Left lung (tissue), 10 donors: Measurements from ENCODE around the gene CAPZB. TPM values are rescaled to one million over a fixed set of nuclear protein-coding genes. Genes with fewer than 3 reads are reported as not detected.

Experiments
- ATAC-seq: fragments of 200-7000 bp; cut with Tn5 transposase; one replicate; pipeline ENCODE4 v1.9.1; 2020; ENCODE audit warnings: moderate library complexity
- DNase-seq, 4 donors: peaks; one replicate each; pipeline ENCODE4 v3.0.0-alpha.2; 2013 to 2020
- H3K27ac ChIP-seq, 2 donors: fragments of 200-600 bp; sonication (generic) in 1 of 2; one replicate each; pipeline versions ENCODE4 v1.5.0 to v1.8.0; 2020 to 2021
- H3K27me3 ChIP-seq, 2 donors: fragments of 200-600 bp; sonication (generic) in 1 of 2; one replicate each; pipeline versions ENCODE4 v1.5.0 to v1.8.0; 2020 to 2021
- H3K36me3 ChIP-seq, 2 donors: fragments of 200-600 bp; sonication (generic) in 1 of 2; one replicate each; pipeline versions ENCODE4 v1.5.0 to v1.8.0; 2020 to 2021
- H3K4me1 ChIP-seq, 2 donors: fragments of 200-600 bp; one replicate each; pipeline ENCODE4 v1.8.0; 2021
- H3K4me3 ChIP-seq, 2 donors: fragments of 200-600 bp; sonication (generic) in 1 of 2; one replicate each; pipeline versions ENCODE4 v1.5.0 to v1.8.0; 2020 to 2021; ENCODE audit warnings: mild to moderate bottlenecking in 1 of 2
- H3K9me3 ChIP-seq, 2 donors: fragments of 200-600 bp; sonication (generic) in 1 of 2; one replicate each; pipeline versions ENCODE4 v1.5.0 to v1.8.0; 2020 to 2021
- intact Hi-C, 2 donors: fragments of 100-400 bp; cut with DNase I; formaldehyde crosslinking; loops; one replicate each; pipeline versions ENCODE4 v1.11.2 to v1.14.2; 2022
- polyA plus RNA-seq, 6 donors: library from polyadenylated mRNA; unstranded; fragments of 120-200 nt; gene quantifications; one replicate each; pipeline ENCODE4 v1.2.1, GENCODE V29; 2013; ENCODE audit not compliant: insufficient read length in 6 of 6
- total RNA-seq, 2 donors: library from RNA; stranded (reverse); fragmentation: NEBNext Ultra II Directional; extraction: Animal tissue kit (Norgen Biotek cat#: 25700); gene quantifications; one replicate each; pipeline ENCODE4 v1.2.1, GENCODE V29; 2021
- TF ChIP-seq, protein P1 (sequence below), 2 donors: fragments of 200-600 bp; sonication (generic) in 1 of 2; IDR thresholded peaks; one replicate each; pipeline versions ENCODE4 v1.5.0 to v1.8.0; 2021; ENCODE audit warnings: antibody characterized with exemption in 2 of 2
- donor health status: DM: no; HTN: yes; CAD: no.
- donor health status: DM: no; HTN: no; CAD: no.

Gene CAPZB
- total and polyA plus RNA-seq, 8 donors: 223 to 327 (median 256) TPM

DNA sequence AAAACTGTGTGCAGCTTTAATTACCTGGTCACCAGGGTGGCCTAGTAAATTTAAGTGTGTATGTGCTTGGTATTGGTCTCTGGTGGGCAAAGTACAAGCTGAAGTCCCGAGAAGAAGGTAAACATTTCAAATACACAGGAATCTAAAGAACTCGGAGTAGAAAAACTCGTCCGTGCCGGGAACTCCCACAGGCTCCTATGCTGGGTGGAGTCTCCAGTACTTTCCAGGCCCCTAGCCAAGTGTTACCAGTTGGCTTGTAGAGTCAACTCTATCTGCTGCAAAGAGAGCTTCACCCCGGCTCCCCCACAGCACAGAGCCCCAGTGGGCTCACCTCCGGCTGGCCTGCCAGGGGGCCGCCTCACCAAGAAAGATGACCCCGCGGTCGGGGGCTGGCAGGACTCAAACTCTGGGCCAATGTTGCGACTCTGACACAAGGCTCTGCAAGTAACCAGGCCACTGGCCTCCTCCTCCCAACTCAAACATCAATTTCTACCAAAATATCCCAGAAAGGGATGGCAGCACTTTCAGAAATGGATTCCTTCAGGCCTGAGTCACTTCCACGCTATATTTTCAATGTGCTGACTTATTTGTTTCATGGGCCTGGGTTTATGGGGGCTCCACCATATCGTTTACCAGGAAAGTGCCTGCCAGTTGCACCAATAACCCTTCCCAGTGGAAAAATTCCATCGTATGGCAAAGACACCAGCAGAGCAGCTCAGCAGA, 99.3 kb downstream of the CAPZB start:
- peak; percentile 87 for ATAC-seq
- Histone ChIP-seq H3K27ac (peak overlapping the region; percentile 37 to 74), H3K36me3 (peaks cover 0 to 48% of the 10 kb centered on the region in 2 donors), H3K27me3 (no peaks in the 10 kb centered on the region), H3K9me3 (no peaks in the 10 kb centered on the region), H3K4me3 (no peak overlapping the region), H3K4me1 (peaks cover 25 to 41% of the 10 kb centered on the region in 2 donors)
- intact Hi-C loops: loop anchor here in 1 of 2 donors (10.0 kb wide), 1 partner anchor 199 kb away; no protein-coding TSS in a partner anchor
- peak in 2 of 4 donors; percentile 68 to 72 for DNase-seq
- TF ChIP-seq, protein P1, sequence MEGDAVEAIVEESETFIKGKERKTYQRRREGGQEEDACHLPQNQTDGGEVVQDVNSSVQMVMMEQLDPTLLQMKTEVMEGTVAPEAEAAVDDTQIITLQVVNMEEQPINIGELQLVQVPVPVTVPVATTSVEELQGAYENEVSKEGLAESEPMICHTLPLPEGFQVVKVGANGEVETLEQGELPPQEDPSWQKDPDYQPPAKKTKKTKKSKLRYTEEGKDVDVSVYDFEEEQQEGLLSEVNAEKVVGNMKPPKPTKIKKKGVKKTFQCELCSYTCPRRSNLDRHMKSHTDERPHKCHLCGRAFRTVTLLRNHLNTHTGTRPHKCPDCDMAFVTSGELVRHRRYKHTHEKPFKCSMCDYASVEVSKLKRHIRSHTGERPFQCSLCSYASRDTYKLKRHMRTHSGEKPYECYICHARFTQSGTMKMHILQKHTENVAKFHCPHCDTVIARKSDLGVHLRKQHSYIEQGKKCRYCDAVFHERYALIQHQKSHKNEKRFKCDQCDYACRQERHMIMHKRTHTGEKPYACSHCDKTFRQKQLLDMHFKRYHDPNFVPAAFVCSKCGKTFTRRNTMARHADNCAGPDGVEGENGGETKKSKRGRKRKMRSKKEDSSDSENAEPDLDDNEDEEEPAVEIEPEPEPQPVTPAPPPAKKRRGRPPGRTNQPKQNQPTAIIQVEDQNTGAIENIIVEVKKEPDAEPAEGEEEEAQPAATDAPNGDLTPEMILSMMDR (IDR thresholded peaks at IDR 0.05): no peak

DNA sequence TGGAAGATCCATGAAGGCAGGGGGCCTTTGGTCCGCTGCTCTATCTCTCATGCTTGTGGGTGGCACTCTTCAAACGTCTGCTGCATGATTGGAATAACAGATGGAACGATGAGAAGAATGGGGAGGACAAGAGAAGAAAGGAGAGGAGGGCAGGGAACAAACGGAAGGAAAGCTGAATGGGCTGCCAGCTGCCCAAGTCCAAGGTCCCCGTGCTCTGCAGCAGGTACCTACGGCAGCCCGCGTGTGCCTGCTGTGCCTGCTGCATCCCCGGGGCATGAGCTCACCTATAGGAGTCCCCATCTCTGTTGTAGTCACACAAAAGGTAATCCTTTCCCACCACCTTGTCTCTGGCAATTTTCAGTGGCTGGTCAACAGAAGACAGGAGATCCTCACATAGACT, 100.1 kb downstream of the CAPZB start:
- Histone ChIP-seq H3K4me3 (no peak overlapping the region), H3K9me3 (no peaks in the 10 kb centered on the region), H3K36me3 (peaks cover 0 to 56% of the 10 kb centered on the region in 2 donors), H3K4me1 (peaks cover 18 to 33% of the 10 kb centered on the region in 2 donors), H3K27ac (peak overlapping the region; percentile 37 to 74), H3K27me3 (no peaks in the 10 kb centered on the region)
- ATAC-seq (no peak), DNase-seq (no peak)
- intact Hi-C loops: loop anchor here in 1 of 2 donors (10.0 kb wide), 1 partner anchor 200 kb away; no protein-coding TSS in a partner anchor
- TF ChIP-seq, protein P1 (IDR thresholded peaks at IDR 0.05): no peak

DNA sequence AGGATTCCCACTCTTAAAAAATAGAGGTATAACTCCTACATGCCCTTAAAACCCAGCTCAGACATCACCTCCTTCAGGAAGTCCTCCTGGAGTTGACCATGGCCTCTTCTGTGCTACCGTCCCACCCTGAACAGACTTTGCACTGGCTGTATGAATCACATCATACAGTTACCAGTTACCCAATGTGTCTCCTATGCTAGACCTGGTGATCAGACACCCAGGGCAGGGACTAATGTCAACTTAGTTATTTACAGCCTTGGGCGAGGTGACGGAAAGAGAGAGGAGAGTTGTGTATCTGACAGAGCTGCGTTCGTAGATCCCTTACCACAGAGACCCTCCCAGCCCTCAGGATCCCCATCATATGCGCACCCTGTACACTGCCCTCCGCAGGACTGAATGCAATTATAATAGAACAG, 100.6 kb downstream of the CAPZB start:
- Histone ChIP-seq H3K9me3 (no peaks in the 10 kb centered on the region), H3K27ac (no peak overlapping the region), H3K4me3 (no peak overlapping the region), H3K27me3 (no peaks in the 10 kb centered on the region), H3K4me1 (peaks cover 16 to 28% of the 10 kb centered on the region in 2 donors), H3K36me3 (peaks cover 0 to 61% of the 10 kb centered on the region in 2 donors)
- ATAC-seq: no peak
- no peak for DNase-seq
- TF ChIP-seq, protein P1 (IDR thresholded peaks at IDR 0.05): no peak
- intact Hi-C loops: loop anchor here in 1 of 2 donors (10.0 kb wide), 1 partner anchor 200 kb away; no protein-coding TSS in a partner anchor

DNA sequence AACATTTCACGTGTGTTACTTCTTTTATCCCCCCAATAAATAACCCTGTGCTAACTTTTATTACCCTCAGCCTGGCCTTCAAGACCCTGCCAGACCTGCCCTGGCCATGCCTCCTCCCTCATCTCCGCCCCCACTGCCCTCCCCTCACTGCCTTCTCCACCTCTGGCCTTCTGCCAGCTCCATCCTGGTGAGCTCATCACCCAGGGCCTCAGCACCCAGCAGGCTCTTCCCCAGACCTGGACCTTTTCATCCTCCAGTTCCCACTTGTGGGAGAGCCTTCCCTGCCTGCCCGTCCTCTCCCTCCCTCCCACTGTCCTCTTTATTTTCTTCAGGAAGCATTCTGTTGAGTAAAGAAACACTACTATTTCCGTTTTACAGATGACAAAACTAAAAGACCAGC, 101.2 kb downstream of the CAPZB start:
- Histone ChIP-seq H3K27ac (no peak overlapping the region), H3K4me1 (peaks cover 16 to 24% of the 10 kb centered on the region in 2 donors), H3K27me3 (no peaks in the 10 kb centered on the region), H3K4me3 (no peak overlapping the region), H3K9me3 (no peaks in the 10 kb centered on the region), H3K36me3 (peaks cover 0 to 67% of the 10 kb centered on the region in 2 donors)
- ATAC-seq (peak; percentile 6), DNase-seq (peak in 1 of 4 donors; percentile 44)
- intact Hi-C loops: loop anchor here in 1 of 2 donors (10.0 kb wide), 1 partner anchor 201 kb away; no protein-coding TSS in a partner anchor
- TF ChIP-seq, protein P1 (IDR thresholded peaks at IDR 0.05): no peak

DNA sequence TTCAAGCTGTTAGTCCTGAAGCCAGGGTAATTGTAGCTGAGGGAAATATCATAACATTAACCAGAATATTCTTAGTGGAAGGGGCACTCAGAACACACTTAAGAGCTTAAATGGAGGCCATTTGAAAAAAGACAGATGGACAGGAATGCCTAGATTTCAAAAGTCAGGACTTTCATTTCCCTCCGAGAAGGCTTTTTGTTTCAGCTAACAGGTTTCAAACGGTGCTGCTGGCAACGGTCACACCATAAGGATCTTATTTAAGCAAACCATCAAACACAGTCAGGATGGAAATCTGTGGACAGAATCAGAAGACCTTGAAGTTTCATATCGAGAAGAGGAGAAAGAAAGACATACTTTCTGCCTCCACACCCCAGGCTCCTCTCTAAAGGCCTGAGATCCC, 103.1 kb downstream of the CAPZB start:
- Histone ChIP-seq H3K27ac (no peak overlapping the region), H3K9me3 (no peaks in the 10 kb centered on the region), H3K4me1 (peaks cover 16 to 24% of the 10 kb centered on the region in 2 donors), H3K36me3 (peaks cover 0 to 86% of the 10 kb centered on the region in 2 donors), H3K27me3 (no peaks in the 10 kb centered on the region), H3K4me3 (no peak overlapping the region)
- ATAC-seq (no peak), DNase-seq (no peak)
- TF ChIP-seq, protein P1 (IDR thresholded peaks at IDR 0.05): no peak
- intact Hi-C loops: loop anchor here in 1 of 2 donors (10.0 kb wide), 1 partner anchor 203 kb away; no protein-coding TSS in a partner anchor
